H9 (cell line): ENCODE results near the gene ARPC5. TPM values are rescaled to one million over a fixed set of nuclear protein-coding genes. Genes with fewer than 3 reads are reported as not detected.
"Not testable (repeated sequence)": the region's sequence is repeated elsewhere in the genome, so short reads cannot be mapped to it uniquely, and the experiment has no call there.

Experiments
- DNase-seq: peaks from one replicate; pipeline ENCODE4 v3.0.0-alpha.2; 2017
- H2AFZ ChIP-seq: one replicate; pipeline ENCODE4 v1.6.1; 2013; ENCODE audit warnings: mild to moderate bottlenecking, low read length, control low read depth, moderate library complexity
- H2AK5ac ChIP-seq: 2 replicates; pipeline ENCODE4 v1.6.1; 2013; ENCODE audit warnings: low read length, control low read depth, mixed read lengths; ENCODE audit not compliant: insufficient read length
- H2BK120ac ChIP-seq: one replicate; pipeline ENCODE4 v1.6.1; 2013; ENCODE audit warnings: low read depth, mild to moderate bottlenecking, low read length, control low read depth, inconsistent platforms; ENCODE audit not compliant: poor library complexity, severe bottlenecking
- H2BK12ac ChIP-seq: 2 replicates; pipeline ENCODE4 v1.6.1; 2013; ENCODE audit warnings: low read length, control low read depth, mixed read lengths, low read depth; ENCODE audit not compliant: insufficient read length
- H2BK15ac ChIP-seq: 2 replicates; pipeline ENCODE4 v1.6.1; 2013; ENCODE audit warnings: low read depth, low read length, control low read depth
- H2BK20ac ChIP-seq: one replicate; pipeline ENCODE4 v1.6.1; 2013; ENCODE audit warnings: low read depth, mild to moderate bottlenecking, low read length, control low read depth, inconsistent platforms; ENCODE audit not compliant: poor library complexity, severe bottlenecking
- H2BK5ac ChIP-seq: 2 replicates; pipeline ENCODE4 v1.6.1; 2013; ENCODE audit warnings: low read length, control low read depth, mixed read lengths; ENCODE audit not compliant: insufficient read length
- H3K14ac ChIP-seq: 2 replicates; pipeline ENCODE4 v1.6.1; 2013; ENCODE audit warnings: low read length, control low read depth; ENCODE audit not compliant: insufficient read depth
- H3K18ac ChIP-seq: 2 replicates; pipeline ENCODE4 v1.6.1; 2013; ENCODE audit warnings: low read depth, mild to moderate bottlenecking, mixed read lengths, low read length, control low read depth; ENCODE audit not compliant: insufficient read length
- H3K23ac ChIP-seq: 2 replicates; pipeline ENCODE4 v1.6.1; 2013; ENCODE audit warnings: low read length, control low read depth, mixed read lengths, low read depth; ENCODE audit not compliant: insufficient read length
- H3K23me2 ChIP-seq: 2 replicates; pipeline ENCODE4 v1.6.1; 2013; ENCODE audit warnings: low read depth, mild to moderate bottlenecking, mixed read lengths, low read length, control low read depth; ENCODE audit not compliant: insufficient read length, poor library complexity, severe bottlenecking
- H3K27ac ChIP-seq: 2 replicates; pipeline ENCODE4 v1.5.1; 2013; ENCODE audit warnings: low read length, control low read depth, mixed read lengths, low read depth; ENCODE audit not compliant: insufficient read length
- H3K27me3 ChIP-seq: 2 replicates; pipeline ENCODE4 v1.6.1; 2013; ENCODE audit warnings: low read length, control low read depth, inconsistent platforms; ENCODE audit not compliant: insufficient read depth
- H3K4ac ChIP-seq: 2 replicates; pipeline ENCODE4 v1.6.1; 2013; ENCODE audit warnings: low read depth, mild to moderate bottlenecking, control low read depth, inconsistent platforms, low read length, moderate library complexity
- H3K4me1 ChIP-seq: 2 replicates; pipeline ENCODE4 v1.6.1; 2013; ENCODE audit warnings: low read length, control low read depth, inconsistent platforms; ENCODE audit not compliant: insufficient read depth
- H3K4me2 ChIP-seq: 2 replicates; pipeline ENCODE4 v1.6.1; 2013; ENCODE audit warnings: low read length, control low read depth, mixed read lengths; ENCODE audit not compliant: insufficient read length, insufficient read depth
- H3K56ac ChIP-seq: 2 replicates; pipeline ENCODE4 v1.6.1; 2013; ENCODE audit warnings: low read depth, mild to moderate bottlenecking, mixed read lengths, low read length, control low read depth; ENCODE audit not compliant: insufficient read length
- H3K79me1 ChIP-seq: 2 replicates; pipeline ENCODE4 v1.6.1; 2013; ENCODE audit warnings: low read depth, mild to moderate bottlenecking, moderate library complexity, low read length, control low read depth, inconsistent platforms; ENCODE audit not compliant: insufficient read depth, poor library complexity, severe bottlenecking
- H3K79me2 ChIP-seq: 2 replicates; pipeline ENCODE4 v1.6.1; 2013; ENCODE audit warnings: low read length, control low read depth, inconsistent platforms; ENCODE audit not compliant: insufficient read depth
- H3K9ac ChIP-seq: 2 replicates; pipeline ENCODE4 v1.6.1; 2013; ENCODE audit warnings: low read length, control low read depth, mixed read lengths; ENCODE audit not compliant: insufficient read length; ENCODE audit errors: extremely low read depth
- H3K9me3 ChIP-seq: one replicate; pipeline ENCODE4 v1.6.1; 2013; ENCODE audit warnings: low read depth, low read length, inconsistent platforms; ENCODE audit not compliant: control insufficient read depth
- H3T11ph ChIP-seq: one replicate; pipeline ENCODE4 v1.6.1; 2013; ENCODE audit warnings: mild to moderate bottlenecking, low read length, control low read depth, inconsistent platforms
- H4K20me1 ChIP-seq: one replicate; pipeline ENCODE4 v1.6.1; 2013; ENCODE audit not compliant: control insufficient read depth, insufficient read length, insufficient read depth
- H4K5ac ChIP-seq: 2 replicates; pipeline ENCODE4 v1.6.1; 2013; ENCODE audit warnings: low read depth, mild to moderate bottlenecking, mixed read lengths, low read length, control low read depth; ENCODE audit not compliant: insufficient read length
- H4K8ac ChIP-seq: replicated peaks from 2 replicates; pipeline ENCODE4 v1.6.1; 2013; ENCODE audit warnings: low read length, control low read depth, mixed read lengths, low read depth; ENCODE audit not compliant: insufficient read length
- H4K91ac ChIP-seq: 2 replicates; pipeline ENCODE4 v1.6.1; 2013; ENCODE audit warnings: low read depth, mild to moderate bottlenecking, moderate library complexity, mixed read lengths, low read length, control low read depth; ENCODE audit not compliant: insufficient read length
- H3K27ac Mint-ChIP-seq, 3 experiments: 2 replicates in 2 of 3; 3 replicates in 1 of 3; pipeline ENCODE4 v1.8.0; 2020 to 2021; ENCODE audit warnings: mixed read lengths in 3 of 3, mild to moderate bottlenecking in 1 of 3, moderate library complexity in 1 of 3
- H3K27me3 Mint-ChIP-seq: 2 replicates; pipeline ENCODE4 v1.8.0; 2021; ENCODE audit warnings: low read depth, mild to moderate bottlenecking, moderate library complexity, mixed read lengths
- H3K36me3 Mint-ChIP-seq, 3 experiments: 2 replicates in 2 of 3; 3 replicates in 1 of 3; pipeline ENCODE4 v1.8.0; 2020 to 2021; ENCODE audit warnings: low read depth in 3 of 3, mixed read lengths in 3 of 3; ENCODE audit not compliant: insufficient read depth in 1 of 3
- H3K4me1 Mint-ChIP-seq, 2 experiments: 2 replicates each; pipeline ENCODE4 v1.8.0; 2020; ENCODE audit warnings: mixed read lengths in 2 of 2
- H3K4me3 Mint-ChIP-seq, 2 experiments: 2 replicates in 1 of 2; 3 replicates in 1 of 2; pipeline ENCODE4 v1.8.0; 2020 to 2021; ENCODE audit warnings: mild to moderate bottlenecking in 2 of 2, mixed read lengths in 2 of 2, moderate library complexity in 1 of 2
- H3K9me3 Mint-ChIP-seq, 2 experiments: 2 replicates in 1 of 2; 3 replicates in 1 of 2; pipeline ENCODE4 v1.8.0; 2020; ENCODE audit warnings: mild to moderate bottlenecking in 2 of 2, mixed read lengths in 2 of 2, moderate library complexity in 1 of 2
- CTCF ChIP-seq: fragments of 200-600 bp; sonication (generic); conservative IDR thresholded peaks from 3 replicates; pipeline ENCODE4 v1.8.0; 2021; ENCODE audit warnings: antibody characterized with exemption, mild to moderate bottlenecking
- WGBS: extraction: QIAGEN DNeasy Blood & Tissue Kit; methylation state at CpG from one replicate; pipeline ENCODE4 v1.1.7; 2013; ENCODE audit warnings: missing lambda C conversion rate, low lambda C conversion rate, mixed read lengths; ENCODE audit not compliant: insufficient read length; ENCODE audit errors: extremely low coverage; 5-methylcytosine and 5-hydroxymethylcytosine counted together
- total RNA-seq: library from RNA; stranded (reverse); gene quantifications from 2 replicates; pipeline ENCODE4 v1.2.1, GENCODE V29; 2021

ARPC5 gene
- total RNA-seq, 1 experiment from 2014 or later: 67.7 TPM

- peak; percentile 39 for DNase-seq
- no peak overlapping the region for H3K4me2 ChIP-seq
Measured at GRCh38 chr1:183685112-183685713, 49.6 kb upstream of the ARPC5 start.

GRCh38 chr1:183679363-183679762 is 43.8 kb upstream of the ARPC5 start:
- H3K4me1 Mint-ChIP-seq, H3K27me3 ChIP-seq, H4K91ac ChIP-seq, H3K9me3 ChIP-seq, H2AFZ ChIP-seq, H3K56ac ChIP-seq, H3K79me1 ChIP-seq, H2BK20ac ChIP-seq, H2BK5ac ChIP-seq, H3K27me3 Mint-ChIP-seq, H3K23ac ChIP-seq, H3K4me2 ChIP-seq, H3K18ac ChIP-seq, H3K27ac ChIP-seq, H3K79me2 ChIP-seq, H4K8ac ChIP-seq, H2BK15ac ChIP-seq, H3K27ac Mint-ChIP-seq, H4K20me1 ChIP-seq, H3K14ac ChIP-seq, H3K4me1 ChIP-seq, H2BK120ac ChIP-seq, H2BK12ac ChIP-seq, H3K9me3 Mint-ChIP-seq, H3T11ph ChIP-seq, H3K4me3 Mint-ChIP-seq, H4K5ac ChIP-seq, H3K36me3 Mint-ChIP-seq, DNase-seq, H3K4ac ChIP-seq, H3K9ac ChIP-seq, H2AK5ac ChIP-seq, H3K23me2 ChIP-seq: not testable (repeated sequence)
- no CpG with 5 or more reads among the region's 4 CpGs for WGBS

More at GRCh38 chr1:183685112-183685713, 49.6 kb upstream of the ARPC5 start:
- no peak overlapping the region for H2BK20ac ChIP-seq
- H2BK12ac ChIP-seq: no peak overlapping the region
- no peak overlapping the region for H3K27ac ChIP-seq
- H3K14ac ChIP-seq: no peak overlapping the region
- H2AK5ac ChIP-seq: no peak overlapping the region
- H3K4me3 Mint-ChIP-seq: no peak overlapping the region
- no peaks in the 10 kb centered on the region for H3K27me3 ChIP-seq
- H3K9ac ChIP-seq: no peak overlapping the region
- no peak overlapping the region for H4K8ac ChIP-seq
- H3K4ac ChIP-seq: no peak overlapping the region
- no peak overlapping the region for H2AFZ ChIP-seq
- no peaks in the 10 kb centered on the region for H3K27me3 Mint-ChIP-seq
- no peak overlapping the region for H3K18ac ChIP-seq
- no peak overlapping the region for H3K27ac Mint-ChIP-seq
- H3K79me1 ChIP-seq: no peaks in the 10 kb centered on the region
- no peaks in the 10 kb centered on the region for H3K36me3 Mint-ChIP-seq
- H2BK15ac ChIP-seq: no peak overlapping the region
- no peak overlapping the region for H2BK120ac ChIP-seq
- no peaks in the 10 kb centered on the region for H3K23me2 ChIP-seq
- no peaks in the 10 kb centered on the region for H4K20me1 ChIP-seq
- H3K56ac ChIP-seq: no peak overlapping the region
- no peaks in the 10 kb centered on the region for H3K4me1 ChIP-seq
- no peaks in the 10 kb centered on the region for H3K9me3 ChIP-seq
- no peak overlapping the region for H3K23ac ChIP-seq
- TF ChIP-seq CTCF: peak; percentile 85
- no peaks in the 10 kb centered on the region for H3K79me2 ChIP-seq
- no peak overlapping the region for H4K91ac ChIP-seq
- no peak overlapping the region for H3T11ph ChIP-seq
- WGBS: no CpG with 5 or more reads among the region's 3 CpGs
- H2BK5ac ChIP-seq: no peak overlapping the region
- peaks cover 0 to 2% of the 10 kb centered on the region in 2 experiments; a peak in 2 of 5 replicates for H3K9me3 Mint-ChIP-seq
- peaks cover 0 to 3% of the 10 kb centered on the region in 2 experiments; a peak in 1 of 4 replicates for H3K4me1 Mint-ChIP-seq
- H4K5ac ChIP-seq: no peak overlapping the region
